Skeletal muscle satellite cell (primary cell): ENCODE data around the gene DHCR7.

ENCODE experiments used
- H3K27me3 ChIP-seq: 2 replicates; pipeline ENCODE4 v1.7.0; 2013; ENCODE audit warnings: low read length; ENCODE audit not compliant: control insufficient read depth, insufficient read depth
- H3K36me3 ChIP-seq: 2 replicates; pipeline ENCODE4 v1.7.0; 2013; ENCODE audit warnings: mild to moderate bottlenecking, control low read depth, low read length; ENCODE audit not compliant: insufficient read depth
- H3K4me1 ChIP-seq: 2 replicates; pipeline ENCODE4 v1.7.0; 2013; ENCODE audit warnings: low read length; ENCODE audit not compliant: control insufficient read depth, insufficient read depth
- H3K4me2 ChIP-seq: 2 replicates; pipeline ENCODE4 v1.7.0; 2013; ENCODE audit warnings: mild to moderate bottlenecking, low read length
- H3K4me3 ChIP-seq: 2 replicates; pipeline ENCODE4 v1.7.0; 2013; ENCODE audit warnings: low read length
- H3K9ac ChIP-seq: 2 replicates; pipeline ENCODE4 v1.7.0; 2013; ENCODE audit warnings: mild to moderate bottlenecking, low read depth, low read length, moderate library complexity
- H3K9me3 ChIP-seq: replicated peaks from 2 replicates; pipeline ENCODE4 v1.7.0; 2013; ENCODE audit warnings: mild to moderate bottlenecking, control low read depth, low read length

Gene DHCR7

DNA sequence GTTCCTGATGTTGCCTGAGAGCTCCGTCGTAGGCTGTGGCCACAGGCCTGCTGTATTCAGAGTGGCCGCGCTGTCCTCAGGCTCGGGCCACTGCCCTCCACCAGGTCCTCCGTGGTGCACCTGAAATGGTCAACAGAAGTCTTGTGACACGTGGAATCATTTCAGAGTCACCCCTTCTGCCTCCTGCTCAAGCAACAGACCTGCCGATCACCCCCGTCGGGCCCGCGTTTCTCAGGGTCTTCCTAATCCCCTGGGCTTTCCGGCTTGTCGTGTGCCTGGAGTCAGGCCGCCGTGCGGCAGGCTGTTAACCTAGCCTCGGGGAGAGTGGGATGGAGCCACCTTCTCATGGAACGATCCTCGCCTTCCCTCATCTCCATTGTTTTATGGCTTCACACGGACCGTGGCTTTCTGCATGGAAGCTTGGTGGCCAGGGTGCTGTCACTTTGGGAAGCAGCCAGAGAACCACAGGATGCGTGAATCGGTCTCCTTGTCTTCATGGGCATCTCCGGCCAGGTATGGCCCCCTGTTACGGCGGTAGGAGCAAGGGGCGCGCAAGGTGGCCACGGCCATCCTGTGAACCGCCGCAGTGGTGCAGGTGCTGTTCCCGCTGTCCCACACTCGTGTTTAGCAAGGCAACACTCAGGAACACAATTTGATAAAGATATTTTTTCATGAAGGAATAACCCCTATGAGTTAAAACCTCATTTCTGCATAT, 28.9 kb upstream of the DHCR7 start:
- Histone ChIP-seq H3K9ac (no peak overlapping the region), H3K4me3 (no peak overlapping the region), H3K4me1 (no peaks in the 10 kb centered on the region), H3K4me2 (no peak overlapping the region), H3K36me3 (peaks cover 80% of the 10 kb centered on the region), H3K27me3 (no peaks in the 10 kb centered on the region), H3K9me3 (no peaks in the 10 kb centered on the region)

DNA sequence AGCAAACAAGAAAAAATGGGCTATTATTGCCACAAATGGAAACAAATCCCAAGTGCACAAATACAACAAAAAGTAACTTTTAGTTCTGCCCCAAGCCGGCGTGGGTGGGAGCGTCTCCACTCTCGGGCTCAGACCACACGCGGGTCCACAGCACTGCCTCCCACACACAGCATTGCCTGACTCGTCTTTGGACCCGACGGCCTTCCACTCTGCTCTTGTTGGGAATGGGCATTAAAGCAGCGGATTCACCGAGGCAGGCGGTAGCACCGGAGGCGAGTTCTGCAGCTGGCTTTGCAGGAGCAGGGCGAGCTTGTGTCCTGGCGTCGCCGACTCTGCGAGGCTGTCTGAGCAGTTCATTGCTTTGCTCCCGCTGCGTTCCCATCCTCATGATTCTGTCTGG, 27.8 kb upstream of the DHCR7 start:
- Histone ChIP-seq H3K9me3 (no peaks in the 10 kb centered on the region), H3K4me2 (no peak overlapping the region), H3K36me3 (peaks cover 78% of the 10 kb centered on the region), H3K4me3 (no peak overlapping the region), H3K27me3 (no peaks in the 10 kb centered on the region), H3K4me1 (no peaks in the 10 kb centered on the region), H3K9ac (no peak overlapping the region)

DNA sequence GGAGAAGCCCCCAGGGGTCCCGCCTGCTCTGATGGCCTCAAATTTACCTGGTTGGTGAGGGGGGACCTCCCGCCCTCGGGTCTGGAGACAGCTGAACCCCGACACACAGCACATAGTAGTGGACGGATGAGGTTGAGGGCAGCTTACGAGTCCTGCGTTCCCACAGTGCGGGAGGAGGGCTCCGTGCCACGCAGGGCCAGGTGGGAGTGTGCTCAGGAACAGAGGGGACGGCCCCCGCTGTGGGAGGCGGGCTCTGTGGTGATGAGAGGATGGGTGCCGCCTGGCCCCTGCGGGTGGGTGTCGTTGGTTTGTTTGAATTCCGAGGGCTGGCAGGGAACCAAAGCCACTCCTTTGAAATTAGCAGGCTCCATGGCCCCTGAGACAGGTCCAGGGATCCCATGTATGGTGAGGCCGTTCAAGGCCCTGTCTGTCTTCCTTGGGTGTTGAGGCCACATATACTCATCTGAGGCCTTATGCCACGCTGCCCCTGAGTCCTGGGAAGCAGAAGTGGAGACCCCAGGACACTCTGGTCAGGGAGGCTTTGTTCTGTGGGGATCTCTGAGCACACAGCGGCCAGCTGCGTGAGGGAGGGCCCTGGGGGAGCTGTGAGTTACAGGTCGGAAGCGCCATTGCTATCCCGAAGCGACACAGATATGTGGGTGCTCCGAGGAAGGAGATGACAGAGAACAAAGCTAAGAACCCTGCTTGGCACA, 26.7 kb upstream of the DHCR7 start:
- no peak overlapping the region for H3K4me2 ChIP-seq
- H3K4me1 ChIP-seq: no peaks in the 10 kb centered on the region
- H3K9ac ChIP-seq: no peak overlapping the region
- H3K4me3 ChIP-seq: no peak overlapping the region
- H3K9me3 ChIP-seq: no peaks in the 10 kb centered on the region
- H3K36me3 ChIP-seq: peaks cover 68% of the 10 kb centered on the region
- H3K27me3 ChIP-seq: no peaks in the 10 kb centered on the region

DNA sequence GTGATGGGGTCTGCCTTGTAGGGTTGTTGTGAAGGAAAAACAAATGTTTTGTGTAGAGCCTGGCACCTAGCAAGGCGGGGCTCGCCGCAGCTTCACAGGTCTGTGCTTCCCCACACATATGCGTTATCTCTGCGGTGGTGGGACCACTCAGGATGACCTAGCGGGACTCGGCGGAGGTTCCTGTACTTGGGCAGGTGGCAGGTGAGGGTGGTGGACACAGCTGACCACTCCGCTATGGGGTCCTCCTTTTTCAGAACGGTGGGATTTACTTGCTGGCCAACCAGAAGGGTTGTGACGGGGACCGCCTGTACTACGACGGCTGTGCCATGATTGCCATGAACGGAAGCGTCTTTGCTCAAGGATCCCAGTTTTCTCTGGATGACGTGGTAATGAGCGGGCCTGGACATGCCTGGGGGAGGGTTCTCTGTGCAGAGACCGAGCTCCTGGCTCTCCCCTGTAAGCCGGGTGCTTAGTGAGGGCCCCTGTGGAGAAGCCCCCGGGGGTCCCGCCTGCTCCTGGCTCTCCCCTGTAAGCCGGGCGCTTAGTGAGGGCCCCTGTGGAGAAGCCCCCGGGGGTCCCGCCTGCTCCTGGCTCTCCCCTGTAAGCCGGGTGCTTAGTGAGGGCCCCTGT, 26.1 kb upstream of the DHCR7 start:
- Histone ChIP-seq H3K4me2 (no peak overlapping the region), H3K9me3 (no peaks in the 10 kb centered on the region), H3K36me3 (peaks cover 61% of the 10 kb centered on the region), H3K9ac (no peak overlapping the region), H3K27me3 (no peaks in the 10 kb centered on the region), H3K4me1 (no peaks in the 10 kb centered on the region), H3K4me3 (no peak overlapping the region)

DNA sequence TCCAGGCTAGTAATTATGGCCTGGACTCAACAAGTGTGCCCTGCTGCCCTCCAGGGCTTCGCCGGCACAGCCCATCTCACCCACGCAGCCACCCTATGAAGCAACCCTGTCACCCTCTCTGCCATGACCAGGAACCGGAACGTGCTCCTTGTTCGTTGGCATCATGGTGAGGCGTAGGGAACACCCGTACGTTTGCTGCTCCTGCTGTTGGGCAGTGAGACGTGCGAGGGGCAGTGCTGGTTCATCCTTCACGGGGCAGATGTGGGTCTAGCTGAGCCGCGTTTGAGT, 25.5 kb upstream of the DHCR7 start:
- no peaks in the 10 kb centered on the region for H3K27me3 ChIP-seq
- no peak overlapping the region for H3K4me3 ChIP-seq
- H3K4me2 ChIP-seq: no peak overlapping the region
- no peak overlapping the region for H3K9ac ChIP-seq
- no peaks in the 10 kb centered on the region for H3K4me1 ChIP-seq
- H3K9me3 ChIP-seq: no peaks in the 10 kb centered on the region
- H3K36me3 ChIP-seq: peaks cover 58% of the 10 kb centered on the region

DNA sequence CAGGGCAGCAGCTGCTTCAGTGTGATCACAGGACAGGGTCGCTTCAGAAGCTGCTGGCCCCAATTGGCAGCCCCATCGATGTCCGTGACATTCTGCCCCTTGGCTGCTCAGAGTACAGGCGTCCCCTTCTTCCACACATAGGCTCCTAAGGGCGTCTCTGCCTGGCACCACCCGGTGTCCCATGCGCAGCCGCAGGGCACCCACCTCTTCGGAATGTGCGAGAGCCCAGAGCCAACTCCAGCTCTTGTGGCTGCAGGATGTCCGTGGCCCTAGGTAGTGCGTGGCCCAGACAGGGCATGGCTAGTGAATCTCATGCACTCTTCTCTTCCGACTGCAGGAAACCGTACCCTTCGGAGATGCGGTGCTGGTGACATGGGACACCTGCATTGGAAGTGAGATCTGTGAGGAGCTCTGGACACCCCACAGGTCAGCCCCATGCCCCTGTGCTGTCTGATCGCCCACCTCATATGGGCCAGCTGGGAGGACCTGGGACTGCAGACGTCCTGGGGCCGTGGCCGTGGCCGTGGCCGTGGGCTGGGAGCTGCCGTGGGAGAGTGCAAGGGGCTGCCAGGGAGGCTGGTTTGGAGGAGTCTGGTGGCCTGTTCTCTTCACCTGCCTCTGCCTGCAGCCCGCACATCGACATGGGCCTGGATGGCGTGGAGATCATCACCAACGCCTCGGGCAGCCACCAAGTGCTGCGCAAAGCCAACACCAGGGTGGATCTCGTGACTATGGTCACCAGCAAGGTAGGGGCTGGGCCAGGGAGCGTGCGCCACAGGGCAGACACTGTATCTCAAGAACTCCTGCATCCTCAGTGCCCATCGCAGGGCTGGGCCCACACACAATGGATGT, 25.0 kb upstream of the DHCR7 start:
- Histone ChIP-seq H3K4me1 (no peaks in the 10 kb centered on the region), H3K4me3 (no peak overlapping the region), H3K9me3 (no peaks in the 10 kb centered on the region), H3K9ac (no peak overlapping the region), H3K27me3 (no peaks in the 10 kb centered on the region), H3K36me3 (peaks cover 52% of the 10 kb centered on the region), H3K4me2 (no peak overlapping the region)

DNA sequence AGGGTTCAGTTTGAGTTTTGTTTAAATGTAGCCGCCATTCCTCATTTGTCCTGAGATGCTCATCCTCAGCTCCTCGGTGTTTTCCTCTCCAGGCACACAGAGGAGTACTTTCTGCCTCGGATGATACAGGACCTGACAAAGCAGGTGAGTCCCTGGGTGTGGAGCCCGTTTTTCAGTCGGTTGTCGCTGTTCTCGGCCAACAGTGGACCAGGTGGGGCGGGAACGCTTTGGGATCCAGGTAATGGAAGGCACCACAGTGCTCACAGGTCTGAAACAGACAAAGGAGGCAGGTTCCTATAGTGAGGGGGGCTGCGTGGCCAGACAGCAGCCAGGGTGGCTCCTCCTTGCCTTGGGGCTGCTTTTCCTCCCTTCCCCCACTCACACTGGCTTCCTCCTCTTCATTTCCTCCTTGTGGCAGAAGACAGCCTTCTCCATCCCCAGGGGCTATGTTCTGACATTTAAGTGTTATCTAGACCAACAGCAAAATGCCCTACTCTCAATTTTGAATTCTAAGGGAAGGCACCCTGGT, 24.2 kb upstream of the DHCR7 start:
- H3K36me3 ChIP-seq: peaks cover 51% of the 10 kb centered on the region
- H3K4me2 ChIP-seq: no peak overlapping the region
- H3K4me1 ChIP-seq: no peaks in the 10 kb centered on the region
- no peak overlapping the region for H3K4me3 ChIP-seq
- no peaks in the 10 kb centered on the region for H3K27me3 ChIP-seq
- H3K9ac ChIP-seq: no peak overlapping the region
- no peaks in the 10 kb centered on the region for H3K9me3 ChIP-seq

DNA sequence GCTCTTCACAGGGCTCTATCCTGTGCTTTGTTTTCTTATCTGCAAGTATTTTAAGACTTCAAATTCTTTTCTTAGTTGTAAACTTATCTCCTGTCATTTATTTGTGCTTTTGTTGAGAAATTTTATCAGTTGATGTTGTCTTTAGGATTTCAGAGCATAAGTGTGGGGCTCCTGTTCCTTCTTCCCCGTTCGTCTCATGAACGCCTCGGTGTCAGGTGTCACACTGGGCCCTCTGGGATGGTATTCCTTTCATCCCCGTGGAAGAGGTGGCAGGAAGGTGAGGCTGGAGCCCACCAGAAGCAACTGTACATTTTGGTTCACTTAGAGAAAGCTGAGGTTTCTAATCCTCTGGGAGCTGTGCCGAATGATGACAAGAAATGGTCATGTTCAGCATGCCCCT, 22.8 kb upstream of the DHCR7 start:
- H3K9me3 ChIP-seq: no peaks in the 10 kb centered on the region
- H3K9ac ChIP-seq: no peak overlapping the region
- H3K4me1 ChIP-seq: no peaks in the 10 kb centered on the region
- no peaks in the 10 kb centered on the region for H3K27me3 ChIP-seq
- H3K4me3 ChIP-seq: no peak overlapping the region
- H3K4me2 ChIP-seq: no peak overlapping the region
- peaks cover 44% of the 10 kb centered on the region for H3K36me3 ChIP-seq

DNA sequence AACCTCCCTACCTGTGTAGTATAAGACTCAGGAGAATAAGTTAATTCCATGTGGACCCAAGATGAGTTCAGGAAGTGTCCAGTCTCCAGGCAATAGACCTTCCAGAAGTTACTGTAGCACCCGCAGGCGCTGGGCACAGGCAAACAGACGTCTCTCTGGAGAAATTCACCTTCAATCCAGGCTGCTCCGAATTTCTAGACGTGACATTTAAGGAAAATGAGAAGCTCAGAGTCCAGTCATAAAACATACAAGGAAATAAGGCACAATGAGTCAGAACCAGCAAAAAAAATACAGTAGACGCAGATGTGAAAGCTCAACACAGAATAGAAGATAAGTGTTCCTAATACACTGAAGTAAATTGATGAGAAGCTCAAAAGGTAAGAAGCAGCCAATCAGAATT, 19.0 kb upstream of the DHCR7 start:
- H3K36me3 ChIP-seq: peaks cover 36% of the 10 kb centered on the region
- H3K4me2 ChIP-seq: no peak overlapping the region

DNA sequence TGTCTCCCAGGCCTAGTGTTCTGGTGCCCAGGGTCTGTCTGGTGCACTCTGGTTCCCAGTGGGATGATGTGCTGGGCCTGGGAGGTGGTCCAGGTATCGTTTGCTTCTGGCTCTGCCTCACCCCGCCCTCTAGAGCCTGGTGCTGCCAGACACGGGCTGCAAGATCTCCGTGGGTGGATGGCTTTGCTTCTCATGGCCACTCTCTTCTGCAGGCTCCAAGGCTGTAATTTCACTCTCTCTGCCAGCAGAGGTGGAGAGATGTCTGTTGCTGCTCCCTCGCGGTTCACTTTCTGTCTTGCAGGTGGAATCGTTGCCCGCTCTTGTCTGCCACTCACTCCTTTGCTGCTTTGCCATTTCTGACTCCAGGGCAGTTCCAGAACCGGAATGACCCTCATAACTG, 18.2 kb upstream of the DHCR7 start:
- H3K36me3 ChIP-seq: peaks cover 36% of the 10 kb centered on the region
- H3K9me3 ChIP-seq: no peaks in the 10 kb centered on the region
- H3K4me1 ChIP-seq: no peaks in the 10 kb centered on the region
- H3K27me3 ChIP-seq: no peaks in the 10 kb centered on the region
- H3K4me3 ChIP-seq: no peak overlapping the region
- H3K4me2 ChIP-seq: no peak overlapping the region
- no peak overlapping the region for H3K9ac ChIP-seq

More for the DNA sequence above, 19.0 kb upstream of the DHCR7 start:
- H3K27me3 ChIP-seq: no peaks in the 10 kb centered on the region
- no peak overlapping the region for H3K4me3 ChIP-seq
- H3K9ac ChIP-seq: no peak overlapping the region
- H3K9me3 ChIP-seq: no peaks in the 10 kb centered on the region
- no peaks in the 10 kb centered on the region for H3K4me1 ChIP-seq

DNA sequence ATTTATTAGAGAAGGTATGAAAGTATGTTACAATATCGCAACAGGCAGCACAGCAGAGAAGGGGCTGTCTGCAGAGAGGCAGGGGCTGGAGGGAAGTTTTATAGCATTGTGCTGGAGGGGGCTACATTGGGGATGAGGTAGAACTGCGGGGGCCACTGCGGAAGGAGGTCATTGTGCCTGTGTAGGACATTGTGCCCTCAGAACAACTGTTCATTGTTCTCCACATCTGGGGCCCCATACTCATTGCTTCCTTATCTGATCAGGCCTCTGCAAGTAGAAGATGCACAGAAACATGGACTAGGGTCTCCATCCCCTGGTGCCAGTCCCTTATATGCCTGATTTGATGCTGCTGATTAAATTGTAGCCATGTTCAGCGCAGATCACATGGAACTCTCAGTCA, 16.9 kb upstream of the DHCR7 start:
- Histone ChIP-seq H3K4me3 (no peak overlapping the region), H3K27me3 (no peaks in the 10 kb centered on the region), H3K9ac (no peak overlapping the region), H3K4me1 (no peaks in the 10 kb centered on the region), H3K9me3 (no peaks in the 10 kb centered on the region), H3K36me3 (peaks cover 45% of the 10 kb centered on the region), H3K4me2 (no peak overlapping the region)
